H1 (cell line): ENCODE data around the gene POU6F2. TPM values are rescaled to one million over a fixed set of nuclear protein-coding genes. Genes with fewer than 3 reads are reported as not detected.
A peak's percentile ranks its signal among the peaks of the same experiment; 100 is the strongest.

ENCODE experiments used
- BRCA1 ChIP-seq: IDR thresholded peaks from 2 replicates; pipeline ENCODE4 v1.6.1; 2012; ENCODE audit warnings: low read depth, low read length, improper control_type of control experiment
- JUND ChIP-seq: IDR thresholded peaks from 2 replicates; pipeline ENCODE4 v1.6.1; 2011; ENCODE audit warnings: mild to moderate bottlenecking, improper control_type of control experiment, low read length
- MAFK ChIP-seq: IDR thresholded peaks from 2 replicates; pipeline ENCODE4 v1.6.1; 2012; ENCODE audit warnings: low read depth, mild to moderate bottlenecking, improper control_type of control experiment, low read length
- POLR2AphosphoS5 ChIP-seq: IDR thresholded peaks from 2 replicates; pipeline ENCODE4 v1.6.1; 2011; ENCODE audit warnings: low read depth, low read length
- SRF ChIP-seq: IDR thresholded peaks from 2 replicates; pipeline ENCODE4 v1.6.1; 2011; ENCODE audit warnings: mild to moderate bottlenecking, low read depth, low read length, moderate library complexity
- SUZ12 ChIP-seq: fragments of 200-600 bp; sonication (generic); IDR thresholded peaks from 2 replicates; pipeline ENCODE4 v1.6.1; 2012; ENCODE audit warnings: mild to moderate bottlenecking, inconsistent platforms, low read length, moderate library complexity, mixed read lengths
- polyA plus RNA-seq, 7 experiments: library from polyadenylated mRNA; depleted of rRNA in 3 of 7; stranded (reverse) in 5 of 7; unstranded in 2 of 7; fragments of >200 nt in 5 of 7; fragments of 200-250 nt in 2 of 7; gene quantifications; 1 replicate in 5 of 7; 2 replicates in 1 of 7; 4 replicates in 1 of 7; pipeline versions ENCODE4 v1.2.1 to v1.2.3, GENCODE V29; 2011 to 2013; ENCODE audit warnings: missing spikeins in 2 of 7, mixed read lengths in 2 of 7
- total RNA-seq: library from RNA; stranded (reverse); fragmentation: NEBNext Ultra II Directional; extraction: Animal tissue kit (Norgen Biotek cat#: 25700); gene quantifications from 2 replicates; pipeline ENCODE4 v1.2.1, GENCODE V29; 2021
- TF ChIP-seq, protein P1 (sequence below): IDR thresholded peaks from 2 replicates; pipeline ENCODE4 v1.6.1; 2012; ENCODE audit warnings: low read length, inconsistent platforms
- TF ChIP-seq, protein P2 (sequence below): fragments of 300-600 bp; sonication (generic); IDR thresholded peaks from 2 replicates; pipeline ENCODE4 v1.7.1; 2012; ENCODE audit warnings: low read length, moderate library complexity, mild to moderate bottlenecking, inconsistent platforms; ENCODE audit not compliant: insufficient replicate concordance

Gene POU6F2
- total and polyA plus RNA-seq, 2 of the 8 experiments (the other 6 are each of a cell fraction or from before 2014, with no cell fraction given): 1.1 to 2.0 TPM

- TF ChIP-seq, protein P1, sequence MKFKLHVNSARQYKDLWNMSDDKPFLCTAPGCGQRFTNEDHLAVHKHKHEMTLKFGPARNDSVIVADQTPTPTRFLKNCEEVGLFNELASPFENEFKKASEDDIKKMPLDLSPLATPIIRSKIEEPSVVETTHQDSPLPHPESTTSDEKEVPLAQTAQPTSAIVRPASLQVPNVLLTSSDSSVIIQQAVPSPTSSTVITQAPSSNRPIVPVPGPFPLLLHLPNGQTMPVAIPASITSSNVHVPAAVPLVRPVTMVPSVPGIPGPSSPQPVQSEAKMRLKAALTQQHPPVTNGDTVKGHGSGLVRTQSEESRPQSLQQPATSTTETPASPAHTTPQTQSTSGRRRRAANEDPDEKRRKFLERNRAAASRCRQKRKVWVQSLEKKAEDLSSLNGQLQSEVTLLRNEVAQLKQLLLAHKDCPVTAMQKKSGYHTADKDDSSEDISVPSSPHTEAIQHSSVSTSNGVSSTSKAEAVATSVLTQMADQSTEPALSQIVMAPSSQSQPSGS: no peak
- no peak for TF ChIP-seq BRCA1
- TF ChIP-seq, protein P2, sequence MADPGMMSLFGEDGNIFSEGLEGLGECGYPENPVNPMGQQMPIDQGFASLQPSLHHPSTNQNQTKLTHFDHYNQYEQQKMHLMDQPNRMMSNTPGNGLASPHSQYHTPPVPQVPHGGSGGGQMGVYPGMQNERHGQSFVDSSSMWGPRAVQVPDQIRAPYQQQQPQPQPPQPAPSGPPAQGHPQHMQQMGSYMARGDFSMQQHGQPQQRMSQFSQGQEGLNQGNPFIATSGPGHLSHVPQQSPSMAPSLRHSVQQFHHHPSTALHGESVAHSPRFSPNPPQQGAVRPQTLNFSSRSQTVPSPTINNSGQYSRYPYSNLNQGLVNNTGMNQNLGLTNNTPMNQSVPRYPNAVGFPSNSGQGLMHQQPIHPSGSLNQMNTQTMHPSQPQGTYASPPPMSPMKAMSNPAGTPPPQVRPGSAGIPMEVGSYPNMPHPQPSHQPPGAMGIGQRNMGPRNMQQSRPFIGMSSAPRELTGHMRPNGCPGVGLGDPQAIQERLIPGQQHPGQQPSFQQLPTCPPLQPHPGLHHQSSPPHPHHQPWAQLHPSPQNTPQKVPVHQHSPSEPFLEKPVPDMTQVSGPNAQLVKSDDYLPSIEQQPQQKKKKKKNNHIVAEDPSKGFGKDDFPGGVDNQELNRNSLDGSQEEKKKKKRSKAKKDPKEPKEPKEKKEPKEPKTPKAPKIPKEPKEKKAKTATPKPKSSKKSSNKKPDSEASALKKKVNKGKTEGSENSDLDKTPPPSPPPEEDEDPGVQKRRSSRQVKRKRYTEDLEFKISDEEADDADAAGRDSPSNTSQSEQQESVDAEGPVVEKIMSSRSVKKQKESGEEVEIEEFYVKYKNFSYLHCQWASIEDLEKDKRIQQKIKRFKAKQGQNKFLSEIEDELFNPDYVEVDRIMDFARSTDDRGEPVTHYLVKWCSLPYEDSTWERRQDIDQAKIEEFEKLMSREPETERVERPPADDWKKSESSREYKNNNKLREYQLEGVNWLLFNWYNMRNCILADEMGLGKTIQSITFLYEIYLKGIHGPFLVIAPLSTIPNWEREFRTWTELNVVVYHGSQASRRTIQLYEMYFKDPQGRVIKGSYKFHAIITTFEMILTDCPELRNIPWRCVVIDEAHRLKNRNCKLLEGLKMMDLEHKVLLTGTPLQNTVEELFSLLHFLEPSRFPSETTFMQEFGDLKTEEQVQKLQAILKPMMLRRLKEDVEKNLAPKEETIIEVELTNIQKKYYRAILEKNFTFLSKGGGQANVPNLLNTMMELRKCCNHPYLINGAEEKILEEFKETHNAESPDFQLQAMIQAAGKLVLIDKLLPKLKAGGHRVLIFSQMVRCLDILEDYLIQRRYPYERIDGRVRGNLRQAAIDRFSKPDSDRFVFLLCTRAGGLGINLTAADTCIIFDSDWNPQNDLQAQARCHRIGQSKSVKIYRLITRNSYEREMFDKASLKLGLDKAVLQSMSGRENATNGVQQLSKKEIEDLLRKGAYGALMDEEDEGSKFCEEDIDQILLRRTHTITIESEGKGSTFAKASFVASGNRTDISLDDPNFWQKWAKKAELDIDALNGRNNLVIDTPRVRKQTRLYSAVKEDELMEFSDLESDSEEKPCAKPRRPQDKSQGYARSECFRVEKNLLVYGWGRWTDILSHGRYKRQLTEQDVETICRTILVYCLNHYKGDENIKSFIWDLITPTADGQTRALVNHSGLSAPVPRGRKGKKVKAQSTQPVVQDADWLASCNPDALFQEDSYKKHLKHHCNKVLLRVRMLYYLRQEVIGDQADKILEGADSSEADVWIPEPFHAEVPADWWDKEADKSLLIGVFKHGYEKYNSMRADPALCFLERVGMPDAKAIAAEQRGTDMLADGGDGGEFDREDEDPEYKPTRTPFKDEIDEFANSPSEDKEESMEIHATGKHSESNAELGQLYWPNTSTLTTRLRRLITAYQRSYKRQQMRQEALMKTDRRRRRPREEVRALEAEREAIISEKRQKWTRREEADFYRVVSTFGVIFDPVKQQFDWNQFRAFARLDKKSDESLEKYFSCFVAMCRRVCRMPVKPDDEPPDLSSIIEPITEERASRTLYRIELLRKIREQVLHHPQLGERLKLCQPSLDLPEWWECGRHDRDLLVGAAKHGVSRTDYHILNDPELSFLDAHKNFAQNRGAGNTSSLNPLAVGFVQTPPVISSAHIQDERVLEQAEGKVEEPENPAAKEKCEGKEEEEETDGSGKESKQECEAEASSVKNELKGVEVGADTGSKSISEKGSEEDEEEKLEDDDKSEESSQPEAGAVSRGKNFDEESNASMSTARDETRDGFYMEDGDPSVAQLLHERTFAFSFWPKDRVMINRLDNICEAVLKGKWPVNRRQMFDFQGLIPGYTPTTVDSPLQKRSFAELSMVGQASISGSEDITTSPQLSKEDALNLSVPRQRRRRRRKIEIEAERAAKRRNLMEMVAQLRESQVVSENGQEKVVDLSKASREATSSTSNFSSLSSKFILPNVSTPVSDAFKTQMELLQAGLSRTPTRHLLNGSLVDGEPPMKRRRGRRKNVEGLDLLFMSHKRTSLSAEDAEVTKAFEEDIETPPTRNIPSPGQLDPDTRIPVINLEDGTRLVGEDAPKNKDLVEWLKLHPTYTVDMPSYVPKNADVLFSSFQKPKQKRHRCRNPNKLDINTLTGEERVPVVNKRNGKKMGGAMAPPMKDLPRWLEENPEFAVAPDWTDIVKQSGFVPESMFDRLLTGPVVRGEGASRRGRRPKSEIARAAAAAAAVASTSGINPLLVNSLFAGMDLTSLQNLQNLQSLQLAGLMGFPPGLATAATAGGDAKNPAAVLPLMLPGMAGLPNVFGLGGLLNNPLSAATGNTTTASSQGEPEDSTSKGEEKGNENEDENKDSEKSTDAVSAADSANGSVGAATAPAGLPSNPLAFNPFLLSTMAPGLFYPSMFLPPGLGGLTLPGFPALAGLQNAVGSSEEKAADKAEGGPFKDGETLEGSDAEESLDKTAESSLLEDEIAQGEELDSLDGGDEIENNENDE: no peak
- TF ChIP-seq SRF: no peak
- peak; percentile 43; the same call in 1 of the 2 replicates for TF ChIP-seq JUND
- no peak for TF ChIP-seq SUZ12
- peak; percentile 39; the same call in 1 of the 2 replicates for TF ChIP-seq MAFK
- no peak for TF ChIP-seq POLR2AphosphoS5
These were observed 376.1 kb downstream of the POU6F2 start (continued) for GRCh38 chr7:39353615-39354376.
